DOHH2 (cell line): ENCODE data around the gene LYAR.

ENCODE experiments used
- H3F3A ChIP-seq: fragments of 200-600 bp; sonication (generic), shearing (Covaris generic); 2 replicates; pipeline ENCODE4 v1.6.0; 2016; ENCODE audit warnings: antibody characterized with exemption, mild to moderate bottlenecking; ENCODE audit not compliant: control insufficient read depth, insufficient read depth
- H3K27ac ChIP-seq: fragments of 200-600 bp; sonication (generic); 2 replicates; pipeline ENCODE4 v1.5.1; 2014; ENCODE audit warnings: low read depth, mild to moderate bottlenecking, low read length, moderate library complexity
- H3K27me3 ChIP-seq: fragments of 200-600 bp; sonication (generic); 2 replicates; pipeline ENCODE4 v1.6.1; 2014; ENCODE audit warnings: mild to moderate bottlenecking, low read length, mixed read lengths; ENCODE audit not compliant: control insufficient read depth
- H3K36me3 ChIP-seq: fragments of 200-600 bp; sonication (generic); 2 replicates; pipeline ENCODE4 v1.6.1; 2014; ENCODE audit warnings: mild to moderate bottlenecking, low read length, moderate library complexity, mixed read lengths; ENCODE audit not compliant: control insufficient read depth
- H3K4me1 ChIP-seq: fragments of 200-600 bp; sonication (generic); 2 replicates; pipeline ENCODE4 v1.6.1; 2014; ENCODE audit warnings: mild to moderate bottlenecking, low read length, mixed read lengths; ENCODE audit not compliant: control insufficient read depth
- H3K4me2 ChIP-seq: fragments of 200-600 bp; sonication (generic); 2 replicates; pipeline ENCODE4 v1.6.0; 2014; ENCODE audit warnings: mild to moderate bottlenecking, low read length, moderate library complexity
- H3K4me3 ChIP-seq: fragments of 200-600 bp; sonication (generic); 2 replicates; pipeline ENCODE4 v1.5.1; 2014; ENCODE audit warnings: mild to moderate bottlenecking, low read length, mixed read lengths
- H3K79me2 ChIP-seq: fragments of 200-600 bp; sonication (generic); 2 replicates; pipeline ENCODE4 v1.6.1; 2014; ENCODE audit warnings: mild to moderate bottlenecking, low read length, mixed read lengths; ENCODE audit not compliant: control insufficient read depth
- H3K9me2 ChIP-seq: fragments of 200-600 bp; sonication (generic); replicated peaks from 2 replicates; pipeline ENCODE4 v1.6.1; 2014; ENCODE audit warnings: mild to moderate bottlenecking, low read length, mixed read lengths; ENCODE audit not compliant: control insufficient read depth
- H3K9me3 ChIP-seq: fragments of 200-600 bp; sonication (generic); 2 replicates; pipeline ENCODE4 v1.6.1; 2014; ENCODE audit warnings: antibody characterized with exemption, low read length, mixed read lengths; ENCODE audit not compliant: control insufficient read depth, insufficient read depth
- H4K20me1 ChIP-seq: fragments of 200-600 bp; sonication (generic); 2 replicates; pipeline ENCODE4 v1.6.0; 2014; ENCODE audit warnings: low read depth, mild to moderate bottlenecking, antibody characterized with exemption, low read length, moderate library complexity; ENCODE audit not compliant: control insufficient read depth, insufficient read depth
- CTCF ChIP-seq: fragments of 200-600 bp; sonication (generic); IDR thresholded peaks from one replicate; pipeline ENCODE4 v1.5.1; 2014; ENCODE audit warnings: antibody characterized with exemption, mild to moderate bottlenecking, low read depth, low read length; ENCODE audit not compliant: poor library complexity, severe bottlenecking
- EZH2phosphoT487 ChIP-seq: fragments of 200-600 bp; sonication (generic); IDR thresholded peaks from 2 replicates; pipeline ENCODE4 v1.6.1; 2017; ENCODE audit warnings: borderline replicate concordance, mild to moderate bottlenecking, antibody characterized with exemption, low read length, moderate library complexity, mixed read lengths

The LYAR gene

GRCh38 chr4:4271912-4272311 lies 18.0 kb downstream of the LYAR start:
- Histone ChIP-seq H3K27me3 (no peaks in the 10 kb centered on the region), H3K9me3 (no peaks in the 10 kb centered on the region), H3K36me3 (peaks cover 77% of the 10 kb centered on the region)

GRCh38 chr4:4270529-4270928 lies 19.4 kb downstream of the LYAR start:
- Histone ChIP-seq H3F3A (no peaks in the 10 kb centered on the region), H3K9me3 (no peaks in the 10 kb centered on the region), H3K27me3 (no peaks in the 10 kb centered on the region), H3K9me2 (no peaks in the 10 kb centered on the region), H3K36me3 (peaks cover 70% of the 10 kb centered on the region), H3K4me2 (no peak overlapping the region), H3K79me2 (no peaks in the 10 kb centered on the region), H3K27ac (no peak overlapping the region), H3K4me1 (no peaks in the 10 kb centered on the region), H4K20me1 (no peaks in the 10 kb centered on the region), H3K4me3 (no peak overlapping the region)
- TF ChIP-seq CTCF (no peak), EZH2phosphoT487 (no peak)

More at GRCh38 chr4:4271912-4272311, 18.0 kb downstream of the LYAR start:
- TF ChIP-seq EZH2phosphoT487 (no peak), CTCF (no peak)
- H3K9me2 ChIP-seq: no peaks in the 10 kb centered on the region
- H3F3A ChIP-seq: no peaks in the 10 kb centered on the region
- no peaks in the 10 kb centered on the region for H3K4me1 ChIP-seq
- no peaks in the 10 kb centered on the region for H3K79me2 ChIP-seq
- no peak overlapping the region for H3K4me3 ChIP-seq
- no peak overlapping the region for H3K4me2 ChIP-seq
- no peaks in the 10 kb centered on the region for H4K20me1 ChIP-seq
- H3K27ac ChIP-seq: no peak overlapping the region

- TF ChIP-seq CTCF (no peak), EZH2phosphoT487 (no peak)
- H3K36me3 ChIP-seq: peaks cover 63% of the 10 kb centered on the region
- H3K4me3 ChIP-seq: no peak overlapping the region
- no peaks in the 10 kb centered on the region for H3K4me1 ChIP-seq
- no peaks in the 10 kb centered on the region for H4K20me1 ChIP-seq
- no peaks in the 10 kb centered on the region for H3K9me3 ChIP-seq
- H3K27me3 ChIP-seq: no peaks in the 10 kb centered on the region
- no peak overlapping the region for H3K27ac ChIP-seq
- no peaks in the 10 kb centered on the region for H3K9me2 ChIP-seq
- H3K79me2 ChIP-seq: no peaks in the 10 kb centered on the region
- H3F3A ChIP-seq: no peaks in the 10 kb centered on the region
- no peak overlapping the region for H3K4me2 ChIP-seq
Observed at GRCh38 chr4:4269856-4270255, 20.1 kb downstream of the LYAR start.

- Histone ChIP-seq H3K4me2 (no peak overlapping the region), H4K20me1 (no peaks in the 10 kb centered on the region), H3K27me3 (no peaks in the 10 kb centered on the region), H3K4me1 (no peaks in the 10 kb centered on the region), H3K9me3 (no peaks in the 10 kb centered on the region), H3K9me2 (no peaks in the 10 kb centered on the region), H3K36me3 (peaks cover 58% of the 10 kb centered on the region), H3K79me2 (no peaks in the 10 kb centered on the region), H3K4me3 (no peak overlapping the region), H3F3A (no peaks in the 10 kb centered on the region), H3K27ac (no peak overlapping the region)
- no peak for TF ChIP-seq CTCF
- no peak for TF ChIP-seq EZH2phosphoT487
Observed at GRCh38 chr4:4269331-4269731, 20.6 kb downstream of the LYAR start.
